ENCODE data around the gene ZSWIM3. TPM values are rescaled to one million over a fixed set of nuclear protein-coding genes. Genes with fewer than 3 reads are reported as not detected.

Gene ZSWIM3
- polyA plus RNA-seq, 1 donor from 2014 or later: 14.3 TPM

DNA sequence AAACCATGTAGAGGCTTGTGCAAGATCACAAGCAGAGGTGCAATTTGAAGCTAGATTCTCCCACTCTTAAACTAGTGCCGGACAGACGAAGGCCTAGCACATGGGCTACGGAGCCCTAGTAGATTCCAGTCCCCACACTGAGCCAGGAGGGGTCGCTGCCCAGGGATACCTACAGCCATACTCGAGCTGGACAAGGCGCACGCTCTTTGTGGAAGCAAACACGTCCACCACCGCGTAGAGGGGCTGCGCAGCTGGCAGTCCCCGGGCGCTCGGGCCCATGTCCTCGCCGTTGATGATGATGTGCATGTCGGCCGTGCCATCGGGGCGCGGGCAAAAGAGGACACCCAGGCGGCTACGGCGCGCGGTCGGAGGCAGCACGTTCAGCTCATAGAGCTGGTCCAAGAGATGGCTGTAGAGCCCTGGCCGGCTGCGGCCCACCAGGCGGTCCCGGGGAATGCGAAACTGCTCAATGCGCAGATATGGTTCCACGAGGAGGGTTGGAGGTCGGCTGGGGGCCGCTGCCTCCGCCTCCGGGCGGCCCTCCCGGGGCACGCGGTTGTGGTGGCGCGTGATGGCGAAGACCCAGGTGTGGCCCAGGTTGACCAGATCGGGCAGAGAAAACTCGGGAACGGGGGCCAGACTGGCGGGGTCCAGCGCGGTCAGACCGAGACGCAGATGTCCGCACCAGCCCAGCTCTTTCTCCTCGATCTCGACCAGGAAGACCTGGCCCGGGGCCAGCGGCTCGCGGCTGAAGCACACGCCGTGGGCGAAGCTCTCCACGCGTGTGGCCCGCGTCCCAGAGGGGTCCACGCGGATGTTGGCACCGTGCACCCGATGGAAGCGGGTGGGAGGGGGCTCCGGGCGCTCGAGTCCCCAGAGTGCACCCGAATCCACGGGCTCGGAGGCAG lies 32.9 kb downstream of the ZSWIM3 start:
- Histone ChIP-seq H3K27me3 (ENCODE audit: insufficient read depth, low read depth, low read length) (no peaks in the 10 kb centered on the region), H3K36me3 (ENCODE audit: insufficient read depth, low read length) (no peaks in the 10 kb centered on the region), H3K4me3 (ENCODE audit: low read length) (peak overlapping the region; percentile 98), H3K79me2 (replicated peaks; ENCODE audit: insufficient read depth, low read length) (no peaks in the 10 kb centered on the region), H2AFZ (ENCODE audit: low read depth, low read length) (peak overlapping the region; percentile 83), H3K27ac (ENCODE audit: low read length) (peak overlapping the region; percentile 67), H3K9me2 (ENCODE audit: insufficient read depth, low read length) (no peaks in the 10 kb centered on the region), H4K20me1 (ENCODE audit: insufficient read depth) (no peaks in the 10 kb centered on the region), H3F3A (ENCODE audit: insufficient read depth, low read length, poor library complexity, severe bottlenecking) (no peaks in the 10 kb centered on the region), H3K4me2 (ENCODE audit: low read length) (peak overlapping the region; percentile 91), H3K9me3 (ENCODE audit: low read length) (no peaks in the 10 kb centered on the region), H3K9ac (ENCODE audit: low read length) (peak overlapping the region; percentile 88)
- TF ChIP-seq, protein P1, sequence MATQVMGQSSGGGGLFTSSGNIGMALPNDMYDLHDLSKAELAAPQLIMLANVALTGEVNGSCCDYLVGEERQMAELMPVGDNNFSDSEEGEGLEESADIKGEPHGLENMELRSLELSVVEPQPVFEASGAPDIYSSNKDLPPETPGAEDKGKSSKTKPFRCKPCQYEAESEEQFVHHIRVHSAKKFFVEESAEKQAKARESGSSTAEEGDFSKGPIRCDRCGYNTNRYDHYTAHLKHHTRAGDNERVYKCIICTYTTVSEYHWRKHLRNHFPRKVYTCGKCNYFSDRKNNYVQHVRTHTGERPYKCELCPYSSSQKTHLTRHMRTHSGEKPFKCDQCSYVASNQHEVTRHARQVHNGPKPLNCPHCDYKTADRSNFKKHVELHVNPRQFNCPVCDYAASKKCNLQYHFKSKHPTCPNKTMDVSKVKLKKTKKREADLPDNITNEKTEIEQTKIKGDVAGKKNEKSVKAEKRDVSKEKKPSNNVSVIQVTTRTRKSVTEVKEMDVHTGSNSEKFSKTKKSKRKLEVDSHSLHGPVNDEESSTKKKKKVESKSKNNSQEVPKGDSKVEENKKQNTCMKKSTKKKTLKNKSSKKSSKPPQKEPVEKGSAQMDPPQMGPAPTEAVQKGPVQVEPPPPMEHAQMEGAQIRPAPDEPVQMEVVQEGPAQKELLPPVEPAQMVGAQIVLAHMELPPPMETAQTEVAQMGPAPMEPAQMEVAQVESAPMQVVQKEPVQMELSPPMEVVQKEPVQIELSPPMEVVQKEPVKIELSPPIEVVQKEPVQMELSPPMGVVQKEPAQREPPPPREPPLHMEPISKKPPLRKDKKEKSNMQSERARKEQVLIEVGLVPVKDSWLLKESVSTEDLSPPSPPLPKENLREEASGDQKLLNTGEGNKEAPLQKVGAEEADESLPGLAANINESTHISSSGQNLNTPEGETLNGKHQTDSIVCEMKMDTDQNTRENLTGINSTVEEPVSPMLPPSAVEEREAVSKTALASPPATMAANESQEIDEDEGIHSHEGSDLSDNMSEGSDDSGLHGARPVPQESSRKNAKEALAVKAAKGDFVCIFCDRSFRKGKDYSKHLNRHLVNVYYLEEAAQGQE (IDR thresholded peaks at IDR 0.05; ENCODE audit: borderline replicate concordance): no peak
- TF ChIP-seq MXI1 (conservative IDR thresholded peaks at IDR 0.05; ENCODE audit: poor library complexity, severe bottlenecking) (peak; percentile 5), RAD21 (conservative IDR thresholded peaks at IDR 0.05) (no peak), EP300 (conservative IDR thresholded peaks at IDR 0.05; ENCODE audit: poor library complexity, severe bottlenecking) (no peak), SMC3 (conservative IDR thresholded peaks at IDR 0.05; ENCODE audit: poor library complexity) (peak; percentile 55), POLR2AphosphoS5 (IDR thresholded peaks at IDR 0.05) (peak; percentile 22), EZH2 (IDR thresholded peaks at IDR 0.05; ENCODE audit: borderline replicate concordance, insufficient read depth, low read length, poor library complexity, severe bottlenecking) (no peak), TAF1 (IDR thresholded peaks at IDR 0.05; ENCODE audit: low read depth) (no peak)
- TF ChIP-seq, protein P2, sequence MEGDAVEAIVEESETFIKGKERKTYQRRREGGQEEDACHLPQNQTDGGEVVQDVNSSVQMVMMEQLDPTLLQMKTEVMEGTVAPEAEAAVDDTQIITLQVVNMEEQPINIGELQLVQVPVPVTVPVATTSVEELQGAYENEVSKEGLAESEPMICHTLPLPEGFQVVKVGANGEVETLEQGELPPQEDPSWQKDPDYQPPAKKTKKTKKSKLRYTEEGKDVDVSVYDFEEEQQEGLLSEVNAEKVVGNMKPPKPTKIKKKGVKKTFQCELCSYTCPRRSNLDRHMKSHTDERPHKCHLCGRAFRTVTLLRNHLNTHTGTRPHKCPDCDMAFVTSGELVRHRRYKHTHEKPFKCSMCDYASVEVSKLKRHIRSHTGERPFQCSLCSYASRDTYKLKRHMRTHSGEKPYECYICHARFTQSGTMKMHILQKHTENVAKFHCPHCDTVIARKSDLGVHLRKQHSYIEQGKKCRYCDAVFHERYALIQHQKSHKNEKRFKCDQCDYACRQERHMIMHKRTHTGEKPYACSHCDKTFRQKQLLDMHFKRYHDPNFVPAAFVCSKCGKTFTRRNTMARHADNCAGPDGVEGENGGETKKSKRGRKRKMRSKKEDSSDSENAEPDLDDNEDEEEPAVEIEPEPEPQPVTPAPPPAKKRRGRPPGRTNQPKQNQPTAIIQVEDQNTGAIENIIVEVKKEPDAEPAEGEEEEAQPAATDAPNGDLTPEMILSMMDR (IDR thresholded peaks at IDR 0.05; ENCODE audit: poor library complexity, severe bottlenecking): peak; percentile 64

DNA sequence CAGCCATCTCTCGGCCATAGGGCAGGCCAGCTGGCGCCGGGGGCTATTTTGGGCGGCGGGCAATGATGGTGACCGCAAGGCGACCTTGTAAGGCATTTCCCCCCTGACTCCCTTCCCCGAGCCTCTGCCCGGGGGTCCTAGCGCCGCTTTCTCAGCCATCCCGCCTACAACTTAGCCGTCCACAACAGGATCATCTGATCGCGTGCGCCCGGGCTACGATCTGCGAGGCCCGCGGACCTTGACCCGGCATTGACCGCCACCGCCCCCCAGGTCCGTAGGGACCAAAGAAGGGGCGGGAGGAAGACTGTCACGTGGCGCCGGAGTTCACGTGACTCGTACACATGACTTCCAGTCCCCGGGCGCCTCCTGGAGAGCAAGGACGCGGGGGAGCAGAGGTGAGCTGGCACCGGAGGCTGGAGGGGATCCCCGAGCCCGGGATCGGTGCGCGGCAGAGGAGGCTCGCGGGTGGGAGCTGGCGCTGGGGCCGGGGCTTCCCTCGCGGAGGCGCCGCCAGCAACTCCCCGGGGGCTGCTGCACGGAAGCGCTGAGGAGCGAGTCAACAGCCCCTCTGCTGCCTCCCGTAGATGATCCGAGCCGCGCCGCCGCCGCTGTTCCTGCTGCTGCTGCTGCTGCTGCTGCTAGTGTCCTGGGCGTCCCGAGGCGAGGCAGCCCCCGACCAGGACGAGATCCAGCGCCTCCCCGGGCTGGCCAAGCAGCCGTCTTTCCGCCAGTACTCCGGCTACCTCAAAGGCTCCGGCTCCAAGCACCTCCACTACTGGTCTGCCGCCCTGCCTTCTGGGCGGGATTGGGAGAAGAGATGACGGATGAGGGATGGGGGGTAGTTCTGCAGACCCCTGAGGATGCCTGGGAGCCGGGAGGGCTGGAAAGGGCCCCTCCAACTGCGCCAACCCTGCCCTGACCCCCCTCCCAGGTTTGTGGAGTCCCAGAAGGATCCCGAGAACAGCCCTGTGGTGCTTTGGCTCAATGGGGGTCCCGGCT lies 33.9 kb downstream of the ZSWIM3 start, which contains the start of the genes CTSA and NEURL2:
CTSA (plus strand) TSS at position 351 of the 999 bp plus-strand sequence; CDS start at position 585, 234 bp downstream.
NEURL2 (minus strand) TSS at position 224 of the 999 bp plus-strand sequence; CDS start at position 7, 217 bp downstream.
- H4K20me1 ChIP-seq (ENCODE audit: insufficient read depth): no peaks in the 10 kb centered on the region
- H3K36me3 ChIP-seq (ENCODE audit: insufficient read depth, low read length): no peaks in the 10 kb centered on the region
- no peaks in the 10 kb centered on the region for H3K9me2 ChIP-seq (ENCODE audit: insufficient read depth, low read length)
- H3K4me3 ChIP-seq (ENCODE audit: low read length): peak within 1 kb of the TSS; percentile 98
- peak within 1 kb of the TSS; percentile 88 for H3K9ac ChIP-seq (ENCODE audit: low read length)
- no peaks in the 10 kb centered on the region for H3K9me3 ChIP-seq (ENCODE audit: low read length)
- H3K27ac ChIP-seq (ENCODE audit: low read length): peak within 1 kb of the TSS; percentile 67
- TF ChIP-seq TAF1 (IDR thresholded peaks at IDR 0.05; ENCODE audit: low read depth) (peak; percentile 59), EZH2 (IDR thresholded peaks at IDR 0.05; ENCODE audit: borderline replicate concordance, insufficient read depth, low read length, poor library complexity, severe bottlenecking) (no peak), SMC3 (conservative IDR thresholded peaks at IDR 0.05; ENCODE audit: poor library complexity) (peak; percentile 58), MXI1 (conservative IDR thresholded peaks at IDR 0.05; ENCODE audit: poor library complexity, severe bottlenecking) (peak; percentile 88), RAD21 (conservative IDR thresholded peaks at IDR 0.05) (peak; percentile 48), POLR2AphosphoS5 (IDR thresholded peaks at IDR 0.05) (peak; percentile 81), EP300 (conservative IDR thresholded peaks at IDR 0.05; ENCODE audit: poor library complexity, severe bottlenecking) (peak; percentile 70)
- TF ChIP-seq, protein P2 (IDR thresholded peaks at IDR 0.05; ENCODE audit: poor library complexity, severe bottlenecking): no peak
- TF ChIP-seq, protein P1 (IDR thresholded peaks at IDR 0.05; ENCODE audit: borderline replicate concordance): peak; percentile 75
- H3F3A ChIP-seq (ENCODE audit: insufficient read depth, low read length, poor library complexity, severe bottlenecking): no peaks in the 10 kb centered on the region
- no peaks in the 10 kb centered on the region for H3K79me2 ChIP-seq (replicated peaks; ENCODE audit: insufficient read depth, low read length)
- H2AFZ ChIP-seq (ENCODE audit: low read depth, low read length): peak within 1 kb of the TSS; percentile 83
- H3K4me2 ChIP-seq (ENCODE audit: low read length): peak within 1 kb of the TSS; percentile 91
- H3K27me3 ChIP-seq (ENCODE audit: insufficient read depth, low read depth, low read length): no peaks in the 10 kb centered on the region

Measured in neural cell (in vitro differentiated cells).